Skin epidermis (tissue), 12 donors: Measurements from ENCODE around the gene SLC41A2.

Source experiments
- H3K27ac ChIP-seq, 21 experiments: fragments of 200-600 bp; sonication (generic) in 11 of 21; one replicate each; pipeline ENCODE4 v1.5.0; 2020; ENCODE audit warnings: mild to moderate bottlenecking in 3 of 21, inconsistent platforms in 2 of 21, moderate library complexity in 2 of 21
- H3K4me3 ChIP-seq, 7 experiments: fragments of 200-600 bp; sonication (generic) in 2 of 7; one replicate each; pipeline ENCODE4 v1.5.0; 2020; ENCODE audit warnings: inconsistent platforms in 2 of 7, mild to moderate bottlenecking in 2 of 7, moderate library complexity in 1 of 7

Gene SLC41A2

GRCh38 chr12:104933778-104934177 lies 24.3 kb downstream of the SLC41A2 start:
- no peak overlapping the region for H3K4me3 ChIP-seq

GRCh38 chr12:104933128-104933527 lies 25.0 kb downstream of the SLC41A2 start:
- no peak overlapping the region for H3K27ac ChIP-seq
- H3K4me3 ChIP-seq = no peak overlapping the region

More at GRCh38 chr12:104933778-104934177, 24.3 kb downstream of the SLC41A2 start:
- H3K27ac ChIP-seq = no peak overlapping the region

- Histone ChIP-seq H3K27ac (peak overlapping the region in 3 of 21 experiments; percentile 30 to 66 (median 61)), H3K4me3 (no peak overlapping the region)
Observed at GRCh38 chr12:104930388-104931326, 27.4 kb downstream of the SLC41A2 start.

- Histone ChIP-seq H3K4me3 (no peak overlapping the region), H3K27ac (peak overlapping the region in 3 of 21 experiments; percentile 30 to 66 (median 61))
Observed at GRCh38 chr12:104929977-104930376, 28.1 kb downstream of the SLC41A2 start.

GRCh38 chr12:104929368-104929767 lies 28.7 kb downstream of the SLC41A2 start:
- H3K4me3 ChIP-seq = no peak overlapping the region
- peak overlapping the region in 2 of 21 experiments; percentile 61 to 66 for H3K27ac ChIP-seq

GRCh38 chr12:104928036-104928745 lies 29.9 kb downstream of the SLC41A2 start:
- Histone ChIP-seq H3K4me3 (no peak overlapping the region), H3K27ac (peak overlapping the region in 4 of 21 experiments; percentile 7 to 66 (median 38))

- Histone ChIP-seq H3K4me3 (no peak overlapping the region), H3K27ac (no peak overlapping the region)
Observed at GRCh38 chr12:104925501-104925900, 32.6 kb downstream of the SLC41A2 start.

- no peak overlapping the region for H3K27ac ChIP-seq
- H3K4me3 ChIP-seq = no peak overlapping the region
Observed at GRCh38 chr12:104921340-104921739, 36.8 kb downstream of the SLC41A2 start.

- Histone ChIP-seq H3K4me3 (no peak overlapping the region), H3K27ac (no peak overlapping the region)
Observed at GRCh38 chr12:104911942-104912341, 46.1 kb downstream of the SLC41A2 start.

- Histone ChIP-seq H3K27ac (peak overlapping the region in 1 of 21 experiments; percentile 43), H3K4me3 (no peak overlapping the region)
Observed at GRCh38 chr12:104910196-104910840, 47.8 kb downstream of the SLC41A2 start.

GRCh38 chr12:104909761-104910160 lies 48.3 kb downstream of the SLC41A2 start:
- Histone ChIP-seq H3K27ac (peak overlapping the region in 1 of 21 experiments; percentile 43), H3K4me3 (no peak overlapping the region)
